ENCODE data around the gene ITGAD.

The ITGAD gene

GRCh38 chr16:31475946-31476302 lies 82.8 kb downstream of the ITGAD start:
- DNase-seq (ENCODE audit: low read depth): no peak

Measured in activated T-helper 1 cell treated with Interleukin-2 at 50 U/mL for 16 hours (primary cell).